IMR-90 (cell line): Measurements from ENCODE around the gene MED12L.

Source experiments
- CEBPB ChIP-seq: IDR thresholded peaks from 2 replicates; pipeline ENCODE4 v1.6.1; 2012; ENCODE audit warnings: low read depth, low read length, improper control_type of control experiment
- CTCF ChIP-seq: conservative IDR thresholded peaks from 2 replicates; pipeline ENCODE4 v1.5.1; 2012; ENCODE audit warnings: mild to moderate bottlenecking, low read depth, low read length, improper control_type of control experiment
- FOS ChIP-seq: fragments of 150-350 bp; IDR thresholded peaks from 2 replicates; pipeline ENCODE4 v1.6.1; 2016; ENCODE audit warnings: low read depth, low read length
- MAZ ChIP-seq: IDR thresholded peaks from 2 replicates; pipeline ENCODE4 v1.6.1; 2012; ENCODE audit warnings: low read depth, mild to moderate bottlenecking, low read length, improper control_type of control experiment, moderate library complexity, borderline replicate concordance
- MXI1 ChIP-seq: IDR thresholded peaks from 2 replicates; pipeline ENCODE4 v1.6.1; 2012; ENCODE audit warnings: low read depth, mild to moderate bottlenecking, low read length, moderate library complexity, borderline replicate concordance
- NFE2L2 ChIP-seq: fragments of 150-350 bp; IDR thresholded peaks from 2 replicates; pipeline ENCODE4 v1.6.1; 2016; ENCODE audit warnings: low read depth, mild to moderate bottlenecking, low read length
- POLR2A ChIP-seq: IDR thresholded peaks from 2 replicates; pipeline ENCODE4 v1.6.1; 2012; ENCODE audit warnings: mild to moderate bottlenecking, low read depth, low read length
- RAD21 ChIP-seq: IDR thresholded peaks from 2 replicates; pipeline ENCODE4 v1.6.1; 2012; ENCODE audit warnings: low read length, improper control_type of control experiment
- RCOR1 ChIP-seq: IDR thresholded peaks from 2 replicates; pipeline ENCODE4 v1.6.1; 2012; ENCODE audit warnings: mild to moderate bottlenecking, low read length, improper control_type of control experiment; ENCODE audit not compliant: insufficient replicate concordance
- USF2 ChIP-seq: fragments of 150-350 bp; IDR thresholded peaks from 2 replicates; pipeline ENCODE4 v1.6.1; 2017; ENCODE audit warnings: mild to moderate bottlenecking, antibody characterized with exemption, low read length, low read depth

DNA sequence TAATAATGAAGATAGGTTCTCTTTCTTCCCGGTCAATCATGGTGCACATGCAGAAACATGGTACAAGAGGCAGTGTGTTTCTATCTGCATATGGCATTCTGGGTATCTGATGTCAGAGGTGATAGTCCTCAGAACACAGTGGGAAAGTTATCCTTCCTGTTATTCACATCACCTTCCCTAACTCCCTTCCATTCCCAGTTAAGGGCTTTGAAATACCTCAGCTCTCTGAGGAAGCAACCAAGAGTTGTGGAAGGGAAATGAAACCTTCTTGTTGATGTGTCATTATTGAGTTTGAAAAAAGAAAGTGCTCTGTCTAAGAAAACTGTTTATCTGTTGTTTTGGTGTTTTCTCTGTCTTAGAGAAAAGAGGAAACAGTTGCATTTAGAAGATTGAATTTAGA, 265.8 kb downstream of the MED12L start:
- TF ChIP-seq NFE2L2 (no peak), POLR2A (no peak), RAD21 (no peak), FOS (no peak), CTCF (no peak), MAZ (no peak), MXI1 (no peak), RCOR1 (no peak), USF2 (no peak), CEBPB (no peak)
